Nephron (organoid): ENCODE results near the gene TJP3.

Experiments
- H3K27ac Mint-ChIP-seq, 3 experiments: 2 replicates each; pipeline ENCODE4 v1.8.0; 2020; ENCODE audit warnings: mixed read lengths in 3 of 3, mild to moderate bottlenecking in 2 of 3, moderate library complexity in 1 of 3
- H3K27me3 Mint-ChIP-seq: 2 replicates; pipeline ENCODE4 v1.8.0; 2021; ENCODE audit warnings: low read depth, mild to moderate bottlenecking, moderate library complexity, mixed read lengths
- H3K36me3 Mint-ChIP-seq: 2 replicates; pipeline ENCODE4 v1.8.0; 2020; ENCODE audit warnings: low read depth, mixed read lengths
- H3K4me1 Mint-ChIP-seq: 2 replicates; pipeline ENCODE4 v1.8.0; 2020; ENCODE audit warnings: mixed read lengths
- H3K4me3 Mint-ChIP-seq, 3 experiments: 2 replicates each; pipeline ENCODE4 v1.8.0; 2020; ENCODE audit warnings: mild to moderate bottlenecking in 3 of 3, mixed read lengths in 3 of 3, moderate library complexity in 2 of 3
- H3K9me3 Mint-ChIP-seq: 2 replicates; pipeline ENCODE4 v1.8.0; 2020; ENCODE audit warnings: mixed read lengths
- CTCF ChIP-seq, 3 experiments: fragments of 200-600 bp; sonication (generic); IDR thresholded peaks; one replicate each; pipeline ENCODE4 v1.5.0; 2021; ENCODE audit warnings: antibody characterized with exemption in 3 of 3; ENCODE audit not compliant: unreplicated experiment in 3 of 3

TJP3 gene

GRCh38 chr19:3668331-3669081 lies 39.7 kb upstream of the TJP3 start:
- no peaks in the 10 kb centered on the region for H3K9me3 Mint-ChIP-seq
- peak overlapping the region; percentile 50 to 87 (median 82) for H3K27ac Mint-ChIP-seq
- H3K4me3 Mint-ChIP-seq = peak overlapping the region in 1 of 3 experiments; percentile 35
- peaks cover 43% of the 10 kb centered on the region for H3K4me1 Mint-ChIP-seq
- TF ChIP-seq CTCF (IDR thresholded peaks at IDR 0.05; ENCODE audit: unreplicated experiment in 3 of 3) = no peak
- H3K36me3 Mint-ChIP-seq = peaks cover 6% of the 10 kb centered on the region
- no peaks in the 10 kb centered on the region for H3K27me3 Mint-ChIP-seq

- H3K4me3 Mint-ChIP-seq = peak overlapping the region in 1 of 3 experiments; percentile 40
- H3K4me1 Mint-ChIP-seq = peaks cover 43% of the 10 kb centered on the region
- no peaks in the 10 kb centered on the region for H3K36me3 Mint-ChIP-seq
- peak overlapping the region; percentile 15 to 87 (median 43) for H3K27ac Mint-ChIP-seq
- H3K9me3 Mint-ChIP-seq = no peaks in the 10 kb centered on the region
- TF ChIP-seq CTCF (IDR thresholded peaks at IDR 0.05; ENCODE audit: unreplicated experiment in 3 of 3) = no peak
- H3K27me3 Mint-ChIP-seq = no peaks in the 10 kb centered on the region
Observed at GRCh38 chr19:3669082-3669946, 38.9 kb upstream of the TJP3 start.

GRCh38 chr19:3669947-3670795 lies 38.0 kb upstream of the TJP3 start:
- H3K36me3 Mint-ChIP-seq = peaks cover 4% of the 10 kb centered on the region
- H3K4me1 Mint-ChIP-seq = peaks cover 50% of the 10 kb centered on the region
- TF ChIP-seq CTCF (IDR thresholded peaks at IDR 0.05; ENCODE audit: unreplicated experiment in 3 of 3) = no peak
- H3K27me3 Mint-ChIP-seq = no peaks in the 10 kb centered on the region
- H3K9me3 Mint-ChIP-seq = no peaks in the 10 kb centered on the region
- H3K27ac Mint-ChIP-seq = peak overlapping the region; percentile 15 to 94 (median 87)
- peak overlapping the region in 2 of 3 experiments; percentile 40 to 43 for H3K4me3 Mint-ChIP-seq

- peaks cover 50% of the 10 kb centered on the region for H3K4me1 Mint-ChIP-seq
- H3K27me3 Mint-ChIP-seq = no peaks in the 10 kb centered on the region
- H3K4me3 Mint-ChIP-seq = peak overlapping the region; percentile 43 to 69 (median 68)
- H3K36me3 Mint-ChIP-seq = peaks cover 4% of the 10 kb centered on the region
- H3K27ac Mint-ChIP-seq = peak overlapping the region; percentile 55 to 94 (median 87)
- TF ChIP-seq CTCF (IDR thresholded peaks at IDR 0.05; ENCODE audit: unreplicated experiment in 3 of 3) = no peak
- H3K9me3 Mint-ChIP-seq = no peaks in the 10 kb centered on the region
Observed at GRCh38 chr19:3670796-3671679, 37.1 kb upstream of the TJP3 start.
